Jurkat, Clone E6-1 (cell line): ENCODE data around the gene MEPE.
A peak's percentile ranks its signal among the peaks of the same experiment; 100 is the strongest.

Experiments
- DNase-seq: peaks from one replicate; pipeline ENCODE4 v3.0.0-alpha.2; 2011; ENCODE audit warnings: low read depth, low spot score
- H3K4me3 ChIP-seq: 2 replicates; pipeline ENCODE4 v1.5.1; 2011; ENCODE audit warnings: mild to moderate bottlenecking, low read length, control low read depth, moderate library complexity

Gene MEPE

GRCh38 chr4:87838890-87839591 lies 6.3 kb downstream of the MEPE start:
- no peak overlapping the region for H3K4me3 ChIP-seq
- DNase-seq: peak; percentile 11

DNA sequence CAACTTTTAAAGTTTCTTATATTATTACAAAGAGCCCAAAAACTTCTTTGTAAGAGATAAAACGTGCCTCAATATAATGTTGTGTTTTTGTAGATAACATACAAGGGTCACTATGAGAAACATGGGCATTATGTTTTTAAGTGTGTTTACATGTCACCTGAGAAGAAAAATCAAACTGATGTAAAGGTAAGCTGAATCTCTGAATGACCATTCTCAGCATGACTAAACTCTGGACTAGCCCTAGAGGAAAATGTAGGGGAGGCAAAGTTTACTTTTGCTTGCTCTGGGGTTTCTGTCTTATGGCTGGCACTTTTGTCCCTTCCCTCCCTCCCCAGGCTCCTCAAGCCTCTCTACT lies 6.8 kb downstream of the MEPE start:
- DNase-seq: no peak
- H3K4me3 ChIP-seq: no peak overlapping the region

GRCh38 chr4:87840149-87840548 lies 7.4 kb downstream of the MEPE start:
- no peak overlapping the region for H3K4me3 ChIP-seq
- DNase-seq: no peak

- no peak overlapping the region for H3K4me3 ChIP-seq
- DNase-seq: no peak
Observed at GRCh38 chr4:87843936-87844335, 11.2 kb downstream of the MEPE start.

DNA sequence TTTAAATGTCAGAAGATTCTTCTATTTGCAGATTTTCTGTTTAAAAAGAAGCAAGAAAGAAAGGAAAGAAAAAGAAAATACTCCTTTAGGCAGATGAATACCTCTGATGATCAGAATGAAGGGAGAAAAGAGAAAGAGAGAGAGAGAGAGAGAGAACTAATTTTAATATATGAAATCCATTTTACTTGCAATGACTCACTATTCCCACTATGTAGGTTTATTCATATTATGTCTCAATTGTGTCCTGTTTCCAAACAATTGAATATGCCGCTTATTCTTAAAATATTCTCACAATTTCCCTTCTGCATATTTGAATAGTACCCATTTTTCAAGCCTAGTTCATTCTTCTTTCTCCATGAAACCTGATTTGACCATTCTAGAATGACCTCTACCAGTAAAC lies 11.7 kb downstream of the MEPE start:
- no peak overlapping the region for H3K4me3 ChIP-seq
- no peak for DNase-seq

- no peak overlapping the region for H3K4me3 ChIP-seq
- DNase-seq: no peak
Observed at GRCh38 chr4:87846226-87846625, 13.5 kb downstream of the MEPE start.

- peak overlapping the region; percentile 10; the same call in 1 of the 2 replicates for H3K4me3 ChIP-seq
- DNase-seq: peak; percentile 41
Observed at GRCh38 chr4:87848622-87849351, 16.0 kb downstream of the MEPE start.

DNA sequence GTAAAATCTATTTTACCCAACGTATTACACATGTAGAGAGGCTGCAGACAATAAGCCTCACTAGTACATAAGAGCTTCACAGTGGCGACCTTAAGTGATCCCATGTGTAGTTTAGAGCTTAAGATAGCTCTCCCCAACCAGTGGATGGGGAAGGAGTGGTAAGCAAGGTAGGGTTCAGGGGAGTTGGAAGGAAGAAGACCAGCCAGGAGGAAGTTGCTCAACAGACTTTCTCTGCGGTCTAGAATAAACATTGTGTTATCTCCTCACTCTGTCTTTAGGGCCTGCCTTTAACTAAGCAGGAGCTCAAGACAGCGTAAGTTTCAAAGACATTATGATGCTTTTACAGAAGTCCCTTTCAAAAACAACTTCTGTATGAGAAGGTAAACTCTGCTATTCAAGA lies 16.8 kb downstream of the MEPE start:
- no peak overlapping the region for H3K4me3 ChIP-seq
- peak; percentile 54 for DNase-seq

DNA sequence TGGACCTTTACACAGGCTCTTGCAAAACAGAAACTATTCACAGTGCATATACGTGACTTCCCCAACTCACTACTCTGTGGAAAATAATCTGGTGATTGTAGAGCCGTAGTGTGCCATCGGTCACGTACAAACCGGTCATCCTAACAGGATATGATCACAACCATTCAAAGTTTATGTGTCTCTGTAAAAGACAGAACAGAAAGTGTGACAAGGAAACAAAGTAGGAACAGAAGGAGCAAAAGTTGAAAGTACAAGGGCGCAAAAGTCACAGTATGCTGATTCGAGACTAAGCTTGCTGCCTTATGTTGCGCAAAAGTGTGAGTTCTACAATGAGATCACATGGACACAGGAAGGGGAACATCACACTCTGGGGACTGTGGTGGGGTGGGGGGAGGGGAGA lies 18.6 kb downstream of the MEPE start:
- H3K4me3 ChIP-seq: no peak overlapping the region
- no peak for DNase-seq

GRCh38 chr4:87851953-87852352 lies 19.2 kb downstream of the MEPE start:
- no peak for DNase-seq
- H3K4me3 ChIP-seq: no peak overlapping the region

DNA sequence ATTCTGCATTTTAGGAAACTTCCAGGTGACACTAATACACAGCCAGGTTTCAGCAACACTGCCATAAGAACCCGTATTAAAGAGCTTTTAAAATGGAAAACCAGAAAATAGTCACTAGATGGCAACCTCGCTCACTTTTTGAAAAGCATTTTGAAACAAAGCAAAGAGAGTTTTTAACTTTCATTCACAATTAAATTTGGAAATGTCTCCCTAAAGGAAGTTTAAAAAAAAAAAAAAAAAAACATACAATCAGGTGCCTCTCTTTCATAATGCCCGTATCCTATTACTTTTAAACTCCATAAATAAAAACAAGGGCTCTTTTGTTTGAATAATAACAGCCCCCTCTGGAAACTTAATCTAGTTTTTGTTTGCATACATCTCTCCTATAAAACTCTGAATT lies 20.3 kb downstream of the MEPE start:
- DNase-seq: peak; percentile 25
- H3K4me3 ChIP-seq: no peak overlapping the region

DNA sequence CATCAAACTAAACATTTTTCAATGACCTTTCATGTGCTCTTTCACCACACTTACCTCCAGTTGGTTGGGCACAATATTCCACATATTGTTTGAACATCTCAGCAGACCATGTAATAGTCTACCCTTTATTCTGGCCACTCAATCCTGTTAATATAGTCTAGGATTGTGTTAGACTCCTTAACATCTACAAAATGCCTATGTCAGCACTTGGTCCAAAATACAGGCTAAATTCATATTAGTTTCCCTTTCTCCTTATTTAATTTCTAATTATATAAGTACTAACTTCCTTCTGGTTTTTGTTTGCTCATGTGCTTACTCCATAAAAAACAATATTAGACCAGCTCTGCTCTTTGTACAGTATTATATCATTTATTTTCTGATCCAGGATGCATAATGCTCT lies 21.1 kb downstream of the MEPE start:
- no peak overlapping the region for H3K4me3 ChIP-seq
- DNase-seq: no peak

DNA sequence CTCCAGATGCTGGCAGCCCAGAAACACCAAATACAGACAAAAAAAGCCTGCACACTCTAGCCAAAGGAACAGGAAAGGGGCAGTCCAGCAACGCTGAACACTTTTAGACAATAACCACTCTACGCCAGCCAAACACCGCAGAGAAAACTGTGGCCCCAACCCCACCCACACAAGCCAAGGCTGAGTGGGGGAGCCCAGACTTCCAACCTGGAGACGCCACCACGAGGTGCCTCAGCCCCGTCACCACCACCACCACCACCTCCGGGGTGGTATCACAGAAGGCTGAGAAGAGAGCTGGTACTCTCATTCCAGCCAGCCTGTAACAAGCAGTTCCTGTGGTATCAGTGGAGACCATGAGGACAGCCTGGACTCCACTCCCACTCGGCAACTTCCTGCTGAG lies 22.8 kb downstream of the MEPE start:
- DNase-seq: no peak
- no peak overlapping the region for H3K4me3 ChIP-seq

- DNase-seq: no peak
- H3K4me3 ChIP-seq: no peak overlapping the region
Observed at GRCh38 chr4:87856816-87857215, 24.0 kb downstream of the MEPE start.

DNA sequence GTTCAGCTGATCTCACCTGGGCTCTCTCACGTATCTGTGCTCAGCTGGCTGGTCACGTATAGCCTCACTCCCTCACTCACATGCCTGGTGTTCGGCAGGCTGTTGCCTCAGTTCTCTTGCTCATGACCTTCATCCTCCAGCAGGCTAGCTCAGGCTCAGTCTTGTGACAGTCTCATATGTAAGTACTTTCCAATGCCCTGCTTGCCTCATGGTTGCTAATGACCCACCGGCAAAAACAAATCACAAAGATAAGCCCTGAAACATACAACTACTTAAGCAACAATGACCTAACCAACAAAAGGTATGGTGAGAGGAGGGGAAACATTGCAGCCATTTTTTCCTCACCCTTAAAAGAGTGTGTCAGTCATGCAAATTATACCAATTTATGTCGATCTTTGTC lies 25.0 kb downstream of the MEPE start:
- no peak overlapping the region for H3K4me3 ChIP-seq
- no peak for DNase-seq

GRCh38 chr4:87862236-87862635 lies 29.5 kb downstream of the MEPE start:
- H3K4me3 ChIP-seq: no peak overlapping the region
- DNase-seq: no peak

- H3K4me3 ChIP-seq: no peak overlapping the region
- no peak for DNase-seq
Observed at GRCh38 chr4:87863486-87863885, 30.7 kb downstream of the MEPE start.

DNA sequence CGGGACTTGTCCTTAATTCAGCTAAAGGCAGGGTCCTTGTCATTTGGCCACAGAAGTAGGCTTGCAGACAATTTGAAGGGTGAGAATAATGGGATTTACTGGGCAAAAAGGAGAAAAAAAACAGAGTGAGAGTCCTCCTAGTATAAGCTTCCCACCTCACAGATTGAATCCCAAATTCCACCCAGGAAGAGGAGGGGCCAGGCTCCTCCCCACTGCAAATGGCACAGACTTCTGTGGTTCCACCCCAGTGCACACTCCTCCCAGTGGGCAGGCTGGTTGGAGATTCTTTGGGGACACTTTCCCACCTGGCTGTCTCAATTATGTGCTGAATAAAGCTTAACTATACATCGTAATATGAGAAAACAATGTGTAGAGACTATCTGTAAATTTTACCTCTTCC lies 31.6 kb downstream of the MEPE start:
- H3K4me3 ChIP-seq: no peak overlapping the region
- DNase-seq: no peak

GRCh38 chr4:87865288-87865687 lies 32.5 kb downstream of the MEPE start:
- DNase-seq: no peak
- no peak overlapping the region for H3K4me3 ChIP-seq

DNA sequence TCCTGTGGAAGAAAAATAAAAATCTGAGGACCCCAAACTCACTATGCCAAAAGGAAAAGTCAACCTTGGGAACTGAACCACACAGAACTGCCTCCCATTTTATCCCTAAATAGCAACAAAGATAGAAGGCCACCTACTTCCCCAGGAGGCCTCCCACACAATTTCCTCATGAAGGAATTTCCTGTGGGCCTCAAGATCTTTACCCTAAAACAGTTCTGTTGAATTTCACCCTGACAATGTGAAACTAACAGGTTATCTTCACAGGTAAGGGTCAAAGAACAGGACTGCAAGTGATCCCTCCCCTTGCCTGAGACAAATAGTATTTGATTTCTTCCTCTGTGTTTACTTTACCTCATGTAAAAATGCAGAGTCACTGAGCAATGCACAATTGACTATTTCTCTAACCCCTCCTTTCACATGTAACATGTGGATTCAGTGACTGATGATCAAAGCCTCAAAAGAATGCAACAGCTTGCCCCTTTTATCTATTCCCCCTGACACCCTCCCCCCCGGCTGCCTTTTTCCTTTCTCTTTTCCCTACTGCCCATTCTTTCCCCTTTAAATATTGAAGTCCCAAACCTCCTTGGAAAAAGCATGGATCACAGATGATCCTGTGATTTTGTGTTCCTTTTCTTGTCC lies 33.3 kb downstream of the MEPE start:
- no peak overlapping the region for H3K4me3 ChIP-seq
- no peak for DNase-seq

DNA sequence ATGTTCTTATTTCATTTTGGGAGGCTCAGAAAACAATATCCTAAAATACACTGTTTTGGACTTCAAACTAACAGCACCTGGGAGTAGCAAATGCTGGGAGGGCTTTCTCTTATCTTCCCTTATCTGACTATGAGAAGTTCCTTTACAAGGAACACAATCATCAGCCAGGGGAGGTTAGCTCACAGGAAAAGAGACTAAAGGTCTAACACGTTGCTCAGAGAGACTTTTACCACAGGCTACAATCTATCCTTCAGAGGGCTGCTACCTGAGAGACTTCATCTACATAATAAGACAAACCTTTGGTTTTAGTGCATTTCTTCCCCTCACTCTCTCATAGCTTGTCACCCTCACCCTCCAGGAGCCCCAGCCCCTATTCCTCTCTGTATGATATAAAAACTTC lies 35.8 kb downstream of the MEPE start:
- H3K4me3 ChIP-seq: no peak overlapping the region
- DNase-seq: no peak
